Heart right ventricle (tissue), 16 donors: Measurements from ENCODE around the gene FN3K. TPM values are rescaled to one million over a fixed set of nuclear protein-coding genes. Genes with fewer than 3 reads are reported as not detected.
"Not testable (repeated sequence)": the region's sequence is repeated elsewhere in the genome, so short reads cannot be mapped to it uniquely, and the experiment has no call there.

Experiments
- ATAC-seq, 8 donors: fragments of 200-7000 bp; cut with Tn5 transposase; one replicate each; pipeline ENCODE4 v1.9.1; 2020; ENCODE audit warnings: mild to moderate bottlenecking in 8 of 8, moderate library complexity in 8 of 8, moderate number of reproducible peaks in 1 of 8
- DNase-seq, 2 donors: peaks; one replicate each; pipeline ENCODE4 v3.0.0-alpha.2; 2020
- H3K27ac ChIP-seq, 10 donors: fragments of 200-600 bp; sonication (generic) in 2 of 10; one replicate each; pipeline versions ENCODE4 v1.5.0 to v1.8.0; 2020 to 2022; ENCODE audit warnings: mild to moderate bottlenecking in 3 of 10
- H3K27me3 ChIP-seq, 7 donors: fragments of 200-600 bp; one replicate each; pipeline ENCODE4 v1.8.0; 2021 to 2022; ENCODE audit warnings: mild to moderate bottlenecking in 2 of 7
- H3K36me3 ChIP-seq, 9 donors: fragments of 200-600 bp; sonication (generic) in 1 of 9; one replicate each; pipeline versions ENCODE4 v1.5.0 to v1.8.0; 2020 to 2022; ENCODE audit warnings: mild to moderate bottlenecking in 2 of 9
- H3K4me1 ChIP-seq, 9 donors: fragments of 200-600 bp; sonication (generic) in 1 of 9; one replicate each; pipeline versions ENCODE4 v1.5.0 to v1.8.0; 2020 to 2022; ENCODE audit warnings: mild to moderate bottlenecking in 4 of 9
- H3K4me3 ChIP-seq, 10 donors: fragments of 200-600 bp; sonication (generic) in 2 of 10; one replicate each; pipeline versions ENCODE4 v1.5.0 to v1.8.0; 2020 to 2022; ENCODE audit warnings: mild to moderate bottlenecking in 7 of 10, moderate library complexity in 2 of 10
- H3K9me3 ChIP-seq, 11 donors: fragments of 200-600 bp in 10 of 11; sonication (generic) in 2 of 11; one replicate each; pipeline versions ENCODE4 v1.5.0 to v1.8.0; 2013 to 2022; ENCODE audit warnings: mild to moderate bottlenecking in 2 of 11, control low read depth in 1 of 11, moderate library complexity in 1 of 11
- CTCF ChIP-seq, 9 donors: fragments of 200-600 bp; sonication (generic) in 2 of 9; IDR thresholded peaks; one replicate each; pipeline versions ENCODE4 v1.5.0 to v1.8.0; 2021 to 2022; ENCODE audit warnings: antibody characterized with exemption in 9 of 9, mild to moderate bottlenecking in 5 of 9, moderate library complexity in 1 of 9
- WGBS, 2 donors: extraction: QIAGEN DNeasy Blood & Tissue Kit; methylation state at CpG; one replicate each; pipeline ENCODE4 v1.1.7; 2013; ENCODE audit warnings: inconsistent platforms in 1 of 2; 5-methylcytosine and 5-hydroxymethylcytosine counted together
- intact Hi-C, 10 donors: fragments of 100-400 bp; cut with DNase I; formaldehyde crosslinking; loops; one replicate each; pipeline versions ENCODE4 v1.11.1 to v1.14.2; 2022
- polyA plus RNA-seq, 2 donors: library from polyadenylated mRNA; stranded (reverse); fragments of 200-250 nt; gene quantifications; one replicate each; pipeline ENCODE4 v1.2.3, GENCODE V29; 2013
- total RNA-seq, 10 donors: library from RNA; stranded (reverse); fragmentation: NEBNext Ultra II Directional in 3 of 10; extraction: Animal tissue kit (Norgen Biotek cat#: 25700) in 3 of 10; gene quantifications; one replicate each; pipeline versions ENCODE4 v1.2.1 to v1.2.4, GENCODE V29; 2021 to 2023
- donor health status: Arrhythmogenic right ventricular cardiomyopathy.
- donor health status: ischemic (EF 13 %, LVEDD 7.1; RV severe dilation, severe dysfunction).
- donor health status: healthy with polysubstance abuse.
- donor health status: DM: no; HTN: yes; CAD: no.
- donor health status: DM: no; HTN: no; CAD: no.
- donor health status: ischemic (EF 25% LVEDD 6.9; RV normal size, moderate dysfunction).
- donor health status: ischemic (EF 25% LVEDD 5.7; RV mildly dilated, moderate dysfunction).
- donor health status: healthy.
- donor health status: DM: yes; HTN: yes; CAD: no.
- donor health status: Ischemic cardiomyopathy.
- donor health status: ischemic (EF 35%, LVEDD 5.7; RV mildly dilated, moderate dysfunction).
- donor health status: nonischemic (EF 11% LVEDD 7.7; RV severe dilation, severe dysfunction).
- donor health status: DM: yes; HTN: yes; CAD: no.
- donor health status: PGD.
- donor health status: ischemic (EF 29% LVEDD 5.4; RV normal size, mild dysfunction).
- donor health status: nonischemic (EF 23%, LVEDD 6.1; RV moderate dilation, normal function).

The FN3K gene
- total and polyA plus RNA-seq, 12 donors, result 48.4 to 115 (median 90.7) TPM

- H3K27me3 ChIP-seq, result no peaks in the 10 kb centered on the region
- peaks cover 0 to 32% (median 4%) of the 10 kb centered on the region in 11 donors for H3K9me3 ChIP-seq
- H3K36me3 ChIP-seq, result peaks cover 6 to 63% (median 41%) of the 10 kb centered on the region in 9 donors
- H3K27ac ChIP-seq, result no peak overlapping the region
- intact Hi-C loops, result no loop called here
- TF ChIP-seq CTCF (IDR thresholded peaks at IDR 0.05), result peak in 3 of 9 donors; percentile 14 to 17 (median 15)
- H3K4me1 ChIP-seq, result peaks cover 0 to 7% (median 0%) of the 10 kb centered on the region in 9 donors
- WGBS, 2 donors, result 91 to 93% methylated on average over 16 of the region's 16 CpGs
- no peak for DNase-seq
- no peak overlapping the region for H3K4me3 ChIP-seq
- ATAC-seq, result peak in 4 of 8 donors; percentile 7 to 35 (median 24)
Measured at GRCh38 chr17:82743344-82744219, 8.2 kb downstream of the FN3K start.

- H3K4me3 ChIP-seq, H3K4me1 ChIP-seq, intact Hi-C loops, DNase-seq, H3K27ac ChIP-seq, ATAC-seq, H3K27me3 ChIP-seq: not testable (repeated sequence)
- peaks cover 6 to 59% (median 38%) of the 10 kb centered on the region in 9 donors for H3K36me3 ChIP-seq
- H3K9me3 ChIP-seq, result peaks cover 0 to 32% (median 4%) of the 10 kb centered on the region in 11 donors
- WGBS, 2 donors, result 68 to 71% methylated on average over 7 of the region's 7 CpGs
Measured at GRCh38 chr17:82744736-82745135, 9.3 kb downstream of the FN3K start.

GRCh38 chr17:82745524-82745923, 10.1 kb downstream of the FN3K start:
- no peak for TF ChIP-seq CTCF (IDR thresholded peaks at IDR 0.05)
- no peak overlapping the region for H3K4me3 ChIP-seq
- no peak for DNase-seq
- ATAC-seq, result no peak
- peaks cover 2 to 51% (median 30%) of the 10 kb centered on the region in 9 donors for H3K36me3 ChIP-seq
- no peaks in the 10 kb centered on the region for H3K27me3 ChIP-seq
- no peaks in the 10 kb centered on the region for H3K4me1 ChIP-seq
- 75 to 76% methylated on average over 8 of the region's 8 CpGs for WGBS, 2 donors
- no peak overlapping the region for H3K27ac ChIP-seq
- intact Hi-C loops, result no loop called here
- peaks cover 0 to 29% (median 4%) of the 10 kb centered on the region in 11 donors for H3K9me3 ChIP-seq

GRCh38 chr17:82748756-82749155, 13.3 kb downstream of the FN3K start:
- Histone ChIP-seq H3K36me3 (peaks cover 0 to 19% (median under 1%) of the 10 kb centered on the region in 9 donors), H3K4me1 (peaks cover 3 to 14% (median 12%) of the 10 kb centered on the region in 9 donors), H3K4me3 (no peak overlapping the region), H3K27me3 (no peaks in the 10 kb centered on the region), H3K9me3 (peaks cover 0 to 20% (median 4%) of the 10 kb centered on the region in 11 donors), H3K27ac (no peak overlapping the region)
- no peak for DNase-seq
- intact Hi-C loops, result no loop called here
- WGBS, 2 donors, result 89 to 97% methylated on average over 16 of the region's 16 CpGs
- no peak for ATAC-seq
- no peak for TF ChIP-seq CTCF (IDR thresholded peaks at IDR 0.05)
